ACHN (cell line): ENCODE data around the gene CDK18.

Source experiments
- DNase-seq: peaks from one replicate; pipeline ENCODE4 v3.0.0-alpha.2; 2015
- in situ Hi-C: cut with HindIII; loops from 2 replicates; pipeline ENCODE4 v1.10.0; 2017; ENCODE audit warnings: low sequenced_read_pairs, low pct_ligation_motif_present, low pct_unique_long_range_greater_than_20kb

Gene CDK18

GRCh38 chr1:205517763-205518162 lies 13.3 kb downstream of the CDK18 start:
- in situ Hi-C loops: no loop called here
- no peak for DNase-seq

- no peak for DNase-seq
Measured at GRCh38 chr1:205518661-205519540, 14.4 kb downstream of the CDK18 start.

GRCh38 chr1:205519541-205520131 lies 15.2 kb downstream of the CDK18 start:
- in situ Hi-C loops: no loop called here
- DNase-seq: no peak

More at GRCh38 chr1:205518661-205519540, 14.4 kb downstream of the CDK18 start:
- in situ Hi-C loops: no loop called here

- in situ Hi-C loops: no loop called here
- DNase-seq: no peak
Measured at GRCh38 chr1:205520709-205521108, 16.2 kb downstream of the CDK18 start.

GRCh38 chr1:205521686-205522085 lies 17.2 kb downstream of the CDK18 start:
- DNase-seq: no peak

GRCh38 chr1:205522692-205523091 lies 18.2 kb downstream of the CDK18 start:
- in situ Hi-C loops: no loop called here
- no peak for DNase-seq

More at GRCh38 chr1:205521686-205522085, 17.2 kb downstream of the CDK18 start:
- in situ Hi-C loops: no loop called here

GRCh38 chr1:205523261-205523890 lies 18.9 kb downstream of the CDK18 start:
- DNase-seq: no peak
- in situ Hi-C loops: no loop called here

- peak; percentile 79 for DNase-seq
- in situ Hi-C loops: no loop called here
Measured at GRCh38 chr1:205523891-205524793, 19.7 kb downstream of the CDK18 start.

GRCh38 chr1:205524794-205525101 lies 20.3 kb downstream of the CDK18 start:
- in situ Hi-C loops: no loop called here
- no peak for DNase-seq

- in situ Hi-C loops: no loop called here
- DNase-seq: no peak
Measured at GRCh38 chr1:205525495-205526285, 21.2 kb downstream of the CDK18 start.

- no peak for DNase-seq
- in situ Hi-C loops: no loop called here
Measured at GRCh38 chr1:205526431-205526830, 22.0 kb downstream of the CDK18 start.

- DNase-seq: no peak
- in situ Hi-C loops: no loop called here
Measured at GRCh38 chr1:205527931-205528330, 23.5 kb downstream of the CDK18 start.

GRCh38 chr1:205528446-205528886 lies 24.0 kb downstream of the CDK18 start:
- DNase-seq: no peak
- in situ Hi-C loops: no loop called here

- DNase-seq: peak; percentile 70
- in situ Hi-C loops: no loop called here
Measured at GRCh38 chr1:205528887-205529825, 24.7 kb downstream of the CDK18 start.

- in situ Hi-C loops: no loop called here
- DNase-seq: no peak
Measured at GRCh38 chr1:205530116-205530515, 25.6 kb downstream of the CDK18 start.

- in situ Hi-C loops: no loop called here
Measured at GRCh38 chr1:205531191-205532025, 26.9 kb downstream of the CDK18 start.

More at GRCh38 chr1:205531191-205532025, 26.9 kb downstream of the CDK18 start:
- DNase-seq: no peak
